GM19328 (cell line): ENCODE data around the gene NPHP3.
"Not testable (repeated sequence)": the region's sequence is repeated elsewhere in the genome, so short reads cannot be mapped to it uniquely, and the experiment has no call there.

ENCODE experiments used
- ATAC-seq: cut with Tn5 transposase; IDR thresholded peaks from one replicate; pipeline ENCODE4 v1.9.1; 2021; ENCODE audit warnings: mild to moderate bottlenecking, moderate library complexity; ENCODE audit not compliant: unreplicated experiment

NPHP3 gene

GRCh38 chr3:132722165-132723023 is at the start of gene NPHP3:
NPHP3 (minus strand) TSS chr3:132722409; CDS start chr3:132722355, 54 bp downstream.
- peak; percentile 80 for ATAC-seq

- no peak for ATAC-seq
These were observed 36.5 kb upstream of the NPHP3 start for GRCh38 chr3:132758740-132759139.

GRCh38 chr3:132756108-132756650 is 34.0 kb upstream of the NPHP3 start:
- ATAC-seq = no peak

GRCh38 chr3:132753946-132754345 is 31.7 kb upstream of the NPHP3 start:
- ATAC-seq = no peak

- no peak for ATAC-seq
These were observed 27.6 kb upstream of the NPHP3 start for GRCh38 chr3:132749786-132750185.

- not testable (repeated sequence) for ATAC-seq
These were observed 24.5 kb upstream of the NPHP3 start for GRCh38 chr3:132746720-132747119.

GRCh38 chr3:132738314-132738713 is 16.1 kb upstream of the NPHP3 start:
- ATAC-seq = no peak

GRCh38 chr3:132735589-132735988 is 13.4 kb upstream of the NPHP3 start:
- no peak for ATAC-seq

GRCh38 chr3:132730891-132731580 is 8.8 kb upstream of the NPHP3 start:
- no peak for ATAC-seq

- no peak for ATAC-seq
These were observed 4.2 kb upstream of the NPHP3 start for GRCh38 chr3:132726341-132726823.

GRCh38 chr3:132723024-132723950 is 1.1 kb upstream of the NPHP3 start:
- ATAC-seq = no peak

GRCh38 chr3:132721479-132722164 is 587 bp downstream of the NPHP3 start:
- ATAC-seq = peak; percentile 19

- ATAC-seq = no peak
These were observed 2.0 kb downstream of the NPHP3 start for GRCh38 chr3:132720228-132720627.

GRCh38 chr3:132716372-132716771 is 5.8 kb downstream of the NPHP3 start:
- ATAC-seq = no peak

GRCh38 chr3:132713977-132714727 is 8.1 kb downstream of the NPHP3 start:
- no peak for ATAC-seq

GRCh38 chr3:132710311-132710710 is 11.9 kb downstream of the NPHP3 start:
- ATAC-seq = no peak

GRCh38 chr3:132709761-132710160 is 12.4 kb downstream of the NPHP3 start:
- ATAC-seq = no peak

GRCh38 chr3:132703733-132704132 is 18.5 kb downstream of the NPHP3 start:
- no peak for ATAC-seq

- ATAC-seq = no peak
These were observed 26.8 kb downstream of the NPHP3 start for GRCh38 chr3:132695422-132695821.
